ENCODE measurements around the gene SLC39A12.

The SLC39A12 gene

DNA sequence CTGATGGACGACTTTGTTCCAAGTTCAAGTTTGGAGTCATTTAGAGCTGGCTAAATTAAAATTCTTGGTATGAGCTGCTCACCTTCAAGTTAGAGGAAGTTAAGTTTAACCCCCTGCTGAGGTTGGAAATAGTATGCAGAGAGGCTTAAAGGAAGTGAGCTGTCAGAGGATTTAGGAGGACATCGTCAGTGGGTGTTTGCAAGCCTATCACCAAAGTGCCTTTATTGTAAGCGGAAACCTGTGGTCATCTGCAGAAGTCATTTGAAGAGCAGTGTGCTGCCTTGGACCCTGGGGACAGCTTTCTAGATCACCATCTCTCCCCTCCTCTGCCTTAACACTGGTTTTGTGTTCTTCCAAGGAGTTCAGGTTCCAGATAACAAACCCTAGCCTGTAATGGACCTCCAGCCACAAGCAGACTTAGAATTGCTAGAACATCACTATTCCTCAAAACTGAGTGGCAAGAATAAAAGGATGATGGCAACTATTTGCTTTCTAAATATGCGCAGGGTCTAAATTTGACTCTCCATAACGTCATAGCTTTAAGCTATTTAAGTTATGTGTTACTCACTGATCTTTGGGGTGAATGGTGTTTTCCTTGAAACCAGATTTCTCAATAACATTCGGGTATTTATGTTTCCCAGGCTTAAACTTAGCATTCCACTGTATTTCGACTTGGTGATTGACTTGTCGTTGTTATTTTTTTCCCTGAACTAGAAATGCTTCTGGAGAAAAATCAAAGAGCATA is 93.4 kb downstream of the SLC39A12 start:
- DNase-seq (ENCODE audit: low spot score) = no peak
- FAIRE-seq = no peak

DNA sequence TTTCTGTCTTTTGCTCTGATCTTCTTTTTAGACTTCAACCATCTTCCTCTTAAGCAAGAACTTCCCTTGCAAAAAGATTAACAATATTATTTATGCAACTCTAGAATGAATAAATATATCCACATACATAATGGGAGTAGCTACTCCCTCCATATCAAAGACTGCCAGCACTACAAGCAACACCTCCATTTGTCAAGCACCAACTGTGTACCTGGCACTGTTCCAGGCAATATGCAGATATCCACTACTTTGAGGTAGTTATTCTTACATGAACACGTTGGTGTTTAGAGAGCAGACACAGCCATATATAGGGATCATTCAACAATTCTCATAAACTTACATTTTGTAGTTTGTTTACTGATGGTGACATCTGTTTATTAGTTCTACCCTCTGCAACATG is 104.9 kb downstream of the SLC39A12 start:
- DNase-seq (ENCODE audit: low spot score) = no peak
- no peak for FAIRE-seq

DNA sequence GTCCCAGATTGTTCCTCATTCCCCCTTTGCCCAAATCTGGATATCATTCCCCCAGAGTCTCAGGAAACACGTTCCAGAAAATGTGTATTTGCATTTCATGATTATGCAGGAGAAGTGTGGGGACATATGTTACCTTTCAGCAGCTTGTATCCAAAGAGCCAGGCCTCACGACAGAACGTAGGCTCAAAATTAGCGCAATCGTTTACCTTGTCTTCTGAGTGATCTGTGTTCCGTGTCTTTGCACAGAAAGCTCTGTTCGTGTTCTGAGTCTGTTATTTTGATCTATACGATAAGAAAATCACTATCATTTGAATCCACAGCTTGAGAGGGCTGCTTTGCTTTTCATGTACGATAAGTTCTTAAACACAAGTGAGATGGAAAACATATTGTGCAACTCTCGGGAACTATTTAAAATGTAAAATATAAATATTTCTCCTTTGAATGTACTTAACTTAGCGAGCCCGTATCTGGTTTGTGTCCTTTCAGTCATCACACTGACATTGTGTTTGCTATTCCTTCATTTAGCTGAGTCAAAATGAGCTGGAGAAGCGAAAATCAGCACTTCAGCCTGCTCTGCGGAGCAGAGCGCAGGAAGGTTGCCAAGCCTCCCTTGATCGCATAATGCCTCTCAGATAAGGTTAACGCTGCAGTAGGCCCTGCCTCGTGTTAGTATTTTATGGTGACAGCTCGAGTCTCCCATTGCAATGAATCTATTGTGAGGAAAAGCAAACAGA is 108.3 kb downstream of the SLC39A12 start:
- no peak for DNase-seq (ENCODE audit: low spot score)
- no peak for FAIRE-seq

DNA sequence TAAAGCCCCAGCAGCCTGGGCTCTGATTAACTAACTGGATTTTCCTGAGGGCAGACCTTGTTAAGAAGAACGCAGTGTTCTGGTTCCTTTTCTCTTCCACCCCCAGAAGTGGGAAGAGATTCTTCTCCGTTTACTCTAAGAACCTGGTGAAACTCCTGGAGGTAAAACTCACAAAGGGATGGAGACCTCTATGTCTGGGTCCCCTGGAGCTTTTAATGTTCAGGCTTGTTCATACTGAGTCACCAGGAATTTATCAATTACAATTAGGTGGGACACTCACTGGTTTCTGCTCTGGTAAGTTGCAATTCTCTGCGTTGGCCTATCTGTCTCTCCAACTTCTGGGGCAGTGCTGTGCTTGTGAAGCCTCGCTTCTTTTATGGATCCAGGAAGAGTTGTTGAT is 115.2 kb downstream of the SLC39A12 start:
- FAIRE-seq (no peak), DNase-seq (ENCODE audit: low spot score) (no peak)

DNA sequence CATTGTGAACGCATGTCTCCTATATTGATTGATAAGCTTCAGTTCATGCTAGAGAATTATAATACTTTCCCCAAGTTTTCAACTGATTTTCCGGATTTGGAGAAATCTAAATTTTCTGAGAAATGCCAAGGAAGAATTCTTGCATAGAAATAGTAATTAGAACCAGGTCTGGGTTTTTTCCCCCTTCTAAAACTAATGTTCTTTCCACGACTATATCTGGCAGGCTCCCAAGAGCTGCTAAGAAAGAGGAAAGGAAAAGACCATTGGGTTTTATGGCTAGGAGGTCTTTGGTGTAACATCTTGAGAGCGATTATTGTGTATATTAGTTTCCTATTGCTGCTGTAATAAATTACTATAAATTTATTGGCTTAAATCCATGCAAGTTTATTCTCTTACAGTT is 116.7 kb downstream of the SLC39A12 start:
- DNase-seq (ENCODE audit: low spot score) (no peak), FAIRE-seq (no peak)

DNA sequence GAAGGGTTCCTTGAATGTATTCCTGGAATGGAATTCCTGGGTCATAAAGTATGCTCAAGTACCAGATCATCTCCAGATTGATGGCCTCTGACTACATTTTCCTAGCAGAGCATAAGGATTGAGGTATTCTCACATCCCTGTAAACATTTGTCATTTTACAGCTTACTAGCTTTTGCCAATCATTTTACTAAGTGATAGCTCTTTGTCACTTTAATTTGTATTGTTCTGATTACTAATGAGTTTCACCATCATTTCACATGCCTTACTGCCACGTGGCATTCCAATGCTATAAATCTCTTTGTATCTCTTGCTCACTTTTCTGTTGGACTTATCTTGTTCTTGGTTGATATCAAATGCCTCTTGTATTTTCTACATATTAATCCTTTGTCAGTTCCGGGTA is 119.9 kb downstream of the SLC39A12 start:
- DNase-seq (ENCODE audit: low spot score) (no peak), FAIRE-seq (no peak)

DNA sequence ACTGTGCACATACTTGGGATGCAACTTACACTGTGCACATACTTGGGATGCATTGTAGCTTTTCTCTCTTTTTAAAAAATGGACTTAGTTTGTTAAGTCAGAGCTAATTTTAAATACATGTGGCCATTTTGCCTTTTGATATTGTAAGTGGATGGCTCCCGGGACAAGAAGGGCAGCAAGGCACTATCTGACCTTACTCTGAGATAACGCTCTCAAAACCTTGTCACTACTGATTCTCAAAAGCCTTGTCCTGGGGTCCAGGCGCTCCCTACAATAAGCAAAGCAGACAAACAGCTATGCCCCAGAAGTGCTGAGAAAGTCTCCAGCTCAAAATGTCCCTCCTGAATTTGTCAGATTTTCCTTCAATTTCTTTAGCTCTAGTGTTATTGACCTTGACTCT is 121.6 kb downstream of the SLC39A12 start:
- DNase-seq (ENCODE audit: low spot score) = no peak
- FAIRE-seq = no peak

DNA sequence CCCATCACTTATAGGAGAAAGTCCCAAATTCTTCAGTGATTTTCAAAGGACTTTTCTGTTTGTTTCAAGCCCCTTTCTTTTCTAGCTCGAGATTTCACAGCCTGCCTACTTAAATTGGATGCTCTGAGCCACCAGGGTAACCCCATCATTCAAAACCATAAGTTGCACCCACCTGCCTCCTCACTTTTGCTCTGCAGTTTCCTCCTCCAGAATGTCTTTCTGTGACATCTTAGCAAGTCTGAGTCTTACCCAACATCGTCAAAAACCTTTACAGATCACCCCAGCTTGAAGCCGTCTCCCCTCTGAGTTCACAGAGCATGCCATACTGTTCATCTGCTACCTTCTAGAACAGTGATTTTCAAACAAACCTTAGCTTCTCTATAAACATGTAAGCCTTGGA is 124.2 kb downstream of the SLC39A12 start:
- DNase-seq (ENCODE audit: low spot score) (no peak), FAIRE-seq (no peak)

DNA sequence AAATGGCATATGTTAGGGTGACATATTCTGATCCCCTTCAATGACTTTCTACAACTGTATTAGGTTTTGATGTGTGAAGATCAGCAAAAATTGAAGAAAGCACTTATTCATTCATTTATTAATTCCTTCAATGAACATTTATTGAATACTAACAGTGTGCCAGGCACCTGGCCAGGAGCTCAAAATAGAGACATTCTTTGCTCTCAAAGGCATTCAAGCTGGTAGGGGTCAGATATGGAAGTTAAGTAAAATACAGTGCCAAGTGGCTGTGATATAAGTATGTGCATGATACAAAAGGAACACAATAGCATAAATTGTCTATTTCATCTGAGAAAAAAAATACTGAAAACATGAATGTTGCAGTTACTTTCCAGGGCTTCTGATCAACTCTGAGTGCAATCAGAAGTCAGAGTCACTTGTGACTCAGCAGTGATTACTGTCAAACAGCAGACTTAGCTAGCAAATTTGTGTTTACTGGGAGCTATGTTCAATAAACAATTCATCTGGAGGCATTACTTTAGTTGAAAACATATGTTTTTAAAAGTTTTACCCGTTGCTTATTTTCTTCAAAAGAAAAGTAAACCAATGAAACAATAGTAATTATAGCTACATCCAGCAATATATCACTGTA is 128.1 kb downstream of the SLC39A12 start:
- FAIRE-seq (no peak), DNase-seq (ENCODE audit: low spot score) (no peak)

DNA sequence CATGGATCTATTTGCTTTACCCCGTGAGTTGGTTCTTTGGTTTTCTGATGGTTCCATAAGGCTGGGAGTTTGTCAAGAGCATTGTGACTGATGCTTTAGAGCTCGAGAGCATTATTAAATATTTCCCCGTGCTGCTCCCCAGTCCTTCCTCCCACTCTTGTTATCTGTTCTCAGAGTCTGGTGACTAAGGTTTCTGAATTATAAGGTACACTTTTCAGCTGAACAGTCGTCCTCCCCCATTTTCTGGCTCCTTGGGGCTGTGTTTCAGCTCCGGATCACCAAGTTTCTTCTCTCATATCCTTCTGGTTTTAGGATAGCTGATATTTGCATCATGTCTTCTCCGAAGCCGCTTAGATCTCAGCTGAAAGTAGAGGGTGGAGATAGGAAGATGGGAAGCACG is 130.7 kb downstream of the SLC39A12 start:
- no peak for DNase-seq (ENCODE audit: low spot score)
- FAIRE-seq = no peak

DNA sequence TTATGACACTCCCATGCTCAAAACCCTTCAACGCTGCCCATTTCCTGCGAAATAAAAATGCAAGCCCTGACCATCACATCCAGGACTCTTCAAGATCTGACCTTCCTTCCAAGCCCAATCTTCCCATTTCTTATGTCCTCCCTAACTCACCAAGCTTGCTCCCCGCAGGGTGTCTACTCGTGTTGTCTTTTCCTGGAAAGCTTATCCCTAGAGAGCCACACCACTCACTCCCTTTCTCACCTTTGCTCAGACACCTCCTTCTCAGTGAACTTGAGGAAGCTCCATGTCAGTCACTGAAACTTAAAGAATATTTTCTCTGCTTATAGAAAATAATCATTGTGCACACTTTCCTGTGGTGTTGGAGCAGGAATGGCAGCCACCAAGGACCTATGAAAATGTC is 134.1 kb downstream of the SLC39A12 start:
- no peak for FAIRE-seq
- DNase-seq (ENCODE audit: low spot score) = no peak

DNA sequence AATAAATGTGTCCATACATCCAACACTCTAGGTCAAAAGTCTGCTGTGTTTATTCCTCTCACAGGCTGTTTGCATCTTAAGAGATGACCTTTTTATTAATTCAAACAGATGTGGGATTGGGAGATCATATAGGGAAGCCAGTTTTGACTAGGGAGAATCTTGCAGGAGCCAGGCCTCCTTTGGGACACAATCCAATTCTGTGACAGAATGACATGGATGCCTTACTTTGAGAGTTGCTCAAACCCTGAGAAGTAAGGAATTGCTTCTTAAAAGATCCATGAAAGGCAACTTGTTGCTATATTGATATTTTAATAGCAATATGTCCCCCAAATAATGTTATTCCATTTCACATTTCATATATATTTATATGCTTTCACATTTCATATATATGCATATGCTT is 135.0 kb downstream of the SLC39A12 start:
- FAIRE-seq = no peak
- DNase-seq (ENCODE audit: low spot score) = no peak

DNA sequence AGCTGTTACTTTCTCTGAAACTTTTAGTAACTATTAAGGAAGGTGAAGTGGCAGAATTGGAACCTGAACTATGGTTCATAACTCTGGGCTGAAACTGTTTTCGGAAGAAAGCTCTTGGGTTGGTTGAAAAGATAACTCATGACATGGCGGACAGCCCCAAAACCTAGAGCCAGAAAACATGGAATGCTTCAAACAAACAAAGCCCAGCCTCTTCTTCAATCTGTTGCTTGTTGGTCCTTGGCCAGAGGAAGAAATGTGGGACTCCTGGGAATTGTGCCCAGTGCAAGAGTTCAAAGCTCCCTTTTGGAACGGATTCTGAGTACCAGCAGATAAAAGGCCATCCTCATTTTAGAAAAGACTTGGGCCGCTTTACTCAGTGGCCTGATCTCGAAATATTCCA is 135.6 kb downstream of the SLC39A12 start:
- no peak for DNase-seq (ENCODE audit: low spot score)
- no peak for FAIRE-seq
